Osteocyte (in vitro differentiated cells): ENCODE measurements around the gene ASB13. TPM values are rescaled to one million over a fixed set of nuclear protein-coding genes. Genes with fewer than 3 reads are reported as not detected.

ENCODE experiments used
- DNase-seq: peaks from one replicate; pipeline ENCODE4 v3.0.0; 2021; ENCODE audit warnings: mixed read lengths; ENCODE audit not compliant: unreplicated experiment; ENCODE audit errors: extremely low spot score
- H3K27ac Mint-ChIP-seq: one replicate; pipeline ENCODE4 v1.8.0; 2021; ENCODE audit warnings: mild to moderate bottlenecking, mixed read lengths; ENCODE audit not compliant: unreplicated experiment
- H3K27me3 Mint-ChIP-seq: one replicate; pipeline ENCODE4 v1.8.0; 2021; ENCODE audit warnings: mixed read lengths; ENCODE audit not compliant: unreplicated experiment
- H3K36me3 Mint-ChIP-seq: one replicate; pipeline ENCODE4 v1.8.0; 2021; ENCODE audit warnings: mixed read lengths; ENCODE audit not compliant: unreplicated experiment
- H3K4me1 Mint-ChIP-seq: one replicate; pipeline ENCODE4 v1.8.0; 2021; ENCODE audit warnings: mixed read lengths; ENCODE audit not compliant: unreplicated experiment
- H3K4me3 Mint-ChIP-seq: one replicate; pipeline ENCODE4 v1.8.0; 2021; ENCODE audit warnings: mild to moderate bottlenecking, moderate library complexity, mixed read lengths; ENCODE audit not compliant: unreplicated experiment
- H3K9me3 Mint-ChIP-seq: one replicate; pipeline ENCODE4 v1.8.0; 2021; ENCODE audit warnings: mixed read lengths; ENCODE audit not compliant: unreplicated experiment
- CTCF ChIP-seq: fragments of 200-600 bp; sonication (generic); IDR thresholded peaks from 2 replicates; pipeline ENCODE4 v1.5.0; 2021; ENCODE audit warnings: antibody characterized with exemption, mild to moderate bottlenecking, moderate library complexity
- total RNA-seq: library from RNA; stranded (reverse); gene quantifications from 2 replicates; pipeline ENCODE4 v1.2.1, GENCODE V29; 2021

ASB13 gene
- total RNA-seq, 1 donor from 2014 or later = 18.4 TPM

- TF ChIP-seq CTCF = no peak
- Mint-ChIP-seq H3K9me3 (peaks cover 5% of the 10 kb centered on the region), H3K27me3 (peaks cover 17% of the 10 kb centered on the region), H3K36me3 (no peaks in the 10 kb centered on the region), H3K4me3 (no peak overlapping the region), H3K4me1 (peaks cover 13% of the 10 kb centered on the region), H3K27ac (no peak overlapping the region)
- no peak for DNase-seq
These were observed 3.2 kb upstream of the ASB13 start for GRCh38 chr10:5669604-5670003.

- TF ChIP-seq CTCF = no peak
- H3K27ac Mint-ChIP-seq = no peak overlapping the region
- H3K27me3 Mint-ChIP-seq = peaks cover 17% of the 10 kb centered on the region
- H3K4me1 Mint-ChIP-seq = peaks cover 17% of the 10 kb centered on the region
- H3K4me3 Mint-ChIP-seq = no peak overlapping the region
- no peak for DNase-seq
- H3K36me3 Mint-ChIP-seq = peaks cover 2% of the 10 kb centered on the region
- H3K9me3 Mint-ChIP-seq = no peaks in the 10 kb centered on the region
These were observed 2.0 kb upstream of the ASB13 start for GRCh38 chr10:5668429-5668828.

DNA sequence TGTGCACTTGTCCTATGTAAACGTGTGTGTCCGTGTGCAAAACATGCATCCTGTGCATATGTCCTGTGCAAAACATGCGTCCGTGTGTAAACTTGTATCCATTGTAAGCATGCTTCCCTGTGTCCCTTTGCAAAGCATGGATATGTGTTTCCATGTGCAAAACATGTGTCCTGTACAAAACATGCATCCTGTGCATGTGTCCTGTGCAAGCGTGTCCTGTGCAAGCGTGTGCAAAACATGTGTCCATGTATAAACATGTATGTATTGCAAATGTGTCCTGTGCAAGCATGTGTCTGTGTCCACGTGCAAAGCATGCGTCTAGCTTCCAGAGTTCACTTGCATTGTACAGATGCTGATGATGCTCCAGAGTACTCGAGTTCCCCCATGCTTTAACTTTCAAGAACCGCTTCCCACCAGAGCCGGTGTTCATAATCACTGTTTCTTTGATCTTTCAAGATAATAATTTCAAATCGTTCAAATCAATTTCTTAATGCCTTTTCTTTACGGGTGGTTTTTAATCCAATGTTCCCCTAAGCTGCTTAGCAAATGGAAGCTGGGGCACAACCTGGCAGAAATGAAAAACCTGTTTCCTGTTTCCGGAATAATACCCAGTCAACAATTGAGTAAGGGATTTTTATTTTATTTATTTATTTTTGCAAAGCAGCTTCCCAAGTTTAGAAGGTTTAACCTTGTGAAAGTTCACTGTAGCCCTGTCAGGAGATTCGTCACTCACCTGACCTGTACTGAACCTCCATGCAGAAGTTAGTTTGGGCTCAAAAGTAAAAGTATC, 641 bp upstream of the ASB13 start:
- H3K36me3 Mint-ChIP-seq = peaks cover 2% of the 10 kb centered on the region
- H3K27ac Mint-ChIP-seq = no peak overlapping the region
- peak overlapping the region; percentile 81 for H3K4me3 Mint-ChIP-seq
- no peaks in the 10 kb centered on the region for H3K9me3 Mint-ChIP-seq
- no peak for DNase-seq
- no peak for TF ChIP-seq CTCF
- peaks cover 17% of the 10 kb centered on the region for H3K4me1 Mint-ChIP-seq
- peaks cover 17% of the 10 kb centered on the region for H3K27me3 Mint-ChIP-seq

DNA sequence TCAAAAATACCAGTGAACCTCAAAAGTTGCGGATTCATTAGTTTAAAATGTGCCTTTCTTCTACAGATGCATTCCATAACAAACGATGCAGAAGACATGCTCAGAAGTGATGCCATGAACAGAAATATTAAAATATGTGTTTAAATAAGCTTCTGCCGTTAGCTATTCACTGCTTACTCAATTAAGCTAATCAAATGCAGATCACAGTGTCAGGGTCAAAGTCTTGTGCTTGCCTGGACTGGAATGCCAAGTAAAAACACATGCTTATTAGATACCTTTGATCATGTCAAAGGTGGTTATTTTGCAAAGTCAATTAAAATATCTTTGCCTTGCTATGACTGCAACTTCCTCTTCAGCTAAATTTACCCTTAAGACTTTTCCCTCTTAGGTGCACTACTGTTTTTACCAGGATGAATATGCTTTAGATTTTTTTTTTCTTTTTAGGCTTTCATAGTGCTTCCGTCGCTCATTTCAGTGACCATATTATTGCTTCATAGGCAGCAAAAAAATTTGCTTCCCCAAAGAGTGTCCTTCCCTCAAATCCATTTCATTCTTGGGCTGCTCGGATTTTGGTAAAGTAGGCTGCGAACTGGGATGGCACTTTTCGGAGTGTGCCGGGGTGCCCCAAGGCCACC, 905 bp downstream of the ASB13 start:
- H3K4me1 Mint-ChIP-seq = peaks cover 17% of the 10 kb centered on the region
- H3K36me3 Mint-ChIP-seq = peaks cover 2% of the 10 kb centered on the region
- no peak for TF ChIP-seq CTCF
- peak overlapping the region; percentile 82 for H3K4me3 Mint-ChIP-seq
- no peaks in the 10 kb centered on the region for H3K9me3 Mint-ChIP-seq
- peaks cover 8% of the 10 kb centered on the region for H3K27me3 Mint-ChIP-seq
- H3K27ac Mint-ChIP-seq = peak overlapping the region; percentile 52
- DNase-seq = no peak

- DNase-seq = peak; percentile 63
- Mint-ChIP-seq H3K27me3 (no peaks in the 10 kb centered on the region), H3K4me1 (peaks cover 17% of the 10 kb centered on the region), H3K9me3 (no peaks in the 10 kb centered on the region), H3K36me3 (peaks cover 2% of the 10 kb centered on the region), H3K4me3 (no peak overlapping the region), H3K27ac (peak overlapping the region; percentile 4)
- no peak for TF ChIP-seq CTCF
These were observed 2.5 kb downstream of the ASB13 start for GRCh38 chr10:5663692-5664427.
